Testis (tissue), 2 donors: Measurements from ENCODE around the gene CD4.

ENCODE experiments used
- CTCF ChIP-seq, 3 experiments: fragments of 450-650 bp in 2 of 3; fragments of 200-600 bp in 1 of 3; sonication (generic) in 1 of 3; IDR thresholded peaks; one replicate each; pipeline ENCODE4 v1.5.1; 2016 to 2019; ENCODE audit warnings: antibody characterized with exemption in 3 of 3, mild to moderate bottlenecking in 2 of 3, moderate library complexity in 1 of 3
- POLR2A ChIP-seq: fragments of 450-650 bp; IDR thresholded peaks from one replicate; pipeline ENCODE4 v1.6.1; 2017; ENCODE audit warnings: antibody characterized with exemption, mild to moderate bottlenecking, moderate library complexity

DNA sequence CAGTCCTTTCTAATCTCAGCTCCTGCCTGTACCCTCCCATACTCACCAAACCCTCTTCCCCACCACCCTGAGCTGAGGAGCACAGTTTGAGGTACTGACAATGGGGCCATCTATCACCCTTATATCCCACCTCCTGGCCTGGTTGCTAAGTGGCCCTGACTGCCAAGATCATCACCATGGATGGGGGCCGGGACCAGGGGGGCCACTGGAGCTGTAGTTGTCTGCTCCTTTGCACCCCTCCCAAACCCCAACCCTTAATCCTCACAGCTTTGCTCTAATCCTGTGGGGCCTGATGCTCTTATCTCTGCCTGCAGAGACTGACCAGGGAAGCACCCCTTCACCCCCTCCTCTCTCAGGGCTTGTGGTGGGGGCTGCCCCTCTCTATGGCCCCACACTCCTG is 51.0 kb downstream of the CD4 start:
- no peak for TF ChIP-seq CTCF (IDR thresholded peaks at IDR 0.05)
- TF ChIP-seq POLR2A: no peak
